Activated T-helper 1 cell treated with Interleukin-2 at 50 U/mL for 16 hours (primary cell): ENCODE data around the gene PEF1.

Experiments used
- DNase-seq: peaks from one replicate; pipeline ENCODE4 v3.0.0-alpha.2; 2020; ENCODE audit warnings: low read depth

PEF1 gene

GRCh38 chr1:31644560-31645273 lies at the start of gene PEF1:
TSS of gene PEF1 (minus strand) at chr1:31644876. CDS start at chr1:31644864, 12 bp downstream.
- peak; percentile 97 for DNase-seq

GRCh38 chr1:31693231-31693630 lies 48.6 kb upstream of the PEF1 start:
- DNase-seq, result no peak

DNA sequence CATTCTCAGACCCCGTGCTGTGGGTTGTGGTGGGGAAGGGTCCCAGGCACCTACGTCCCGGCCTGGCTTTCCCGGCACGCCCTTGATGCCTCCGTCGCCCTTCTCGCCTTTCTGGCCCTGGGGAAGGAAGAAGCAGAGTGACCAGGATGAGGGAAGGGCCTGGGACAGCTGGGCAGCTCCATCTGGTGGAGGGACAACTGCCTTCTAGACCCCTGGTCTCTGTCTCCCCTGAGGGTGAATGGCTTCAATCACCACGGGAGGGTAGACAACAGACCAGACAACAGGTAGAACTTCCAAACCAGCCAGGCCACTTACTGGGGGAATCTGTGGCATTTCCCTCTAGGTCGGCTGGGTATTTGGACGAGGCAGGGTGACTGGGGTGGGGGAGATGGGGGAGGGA lies 47.3 kb upstream of the PEF1 start:
- no peak for DNase-seq

GRCh38 chr1:31691446-31691845 lies 46.8 kb upstream of the PEF1 start:
- no peak for DNase-seq

DNA sequence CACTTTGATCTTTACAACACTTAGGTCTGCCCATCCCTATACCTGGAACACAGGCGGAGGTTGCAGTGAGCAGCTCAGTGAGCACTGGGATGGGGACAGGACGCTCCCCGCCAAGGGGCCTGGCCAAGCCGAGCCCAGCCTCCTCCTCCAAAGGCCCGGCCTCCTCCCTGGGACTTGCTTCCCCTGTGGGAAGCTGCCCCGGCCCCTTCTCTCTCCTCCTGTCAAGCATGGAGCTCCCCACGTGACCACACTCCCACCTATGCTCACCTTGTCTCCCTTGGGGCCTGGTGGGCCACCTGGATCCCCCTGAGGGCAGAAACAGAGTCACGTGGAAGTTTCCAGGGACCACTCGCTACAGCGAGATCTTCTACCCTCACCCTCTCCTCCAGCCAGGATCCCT lies 46.2 kb upstream of the PEF1 start:
- DNase-seq, result no peak

DNA sequence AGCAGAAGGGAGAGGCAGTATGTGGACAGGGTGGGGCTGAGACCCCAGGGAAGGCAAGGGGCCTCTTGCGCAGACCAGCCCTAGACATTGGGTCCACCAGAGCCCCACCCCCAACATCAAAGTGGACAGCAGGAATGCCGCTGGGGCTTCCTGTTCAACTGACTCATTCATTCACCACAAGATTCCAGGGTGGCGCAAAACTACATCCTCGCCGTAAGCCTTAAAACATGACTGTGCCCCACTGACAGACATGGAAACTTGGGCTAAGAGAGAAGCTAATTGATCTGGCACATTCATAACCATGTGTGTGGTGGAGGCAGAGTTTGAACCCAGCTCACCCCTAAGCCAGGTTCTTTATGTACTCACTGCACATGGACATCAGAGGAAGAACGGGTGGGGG lies 45.2 kb upstream of the PEF1 start:
- no peak for DNase-seq

DNA sequence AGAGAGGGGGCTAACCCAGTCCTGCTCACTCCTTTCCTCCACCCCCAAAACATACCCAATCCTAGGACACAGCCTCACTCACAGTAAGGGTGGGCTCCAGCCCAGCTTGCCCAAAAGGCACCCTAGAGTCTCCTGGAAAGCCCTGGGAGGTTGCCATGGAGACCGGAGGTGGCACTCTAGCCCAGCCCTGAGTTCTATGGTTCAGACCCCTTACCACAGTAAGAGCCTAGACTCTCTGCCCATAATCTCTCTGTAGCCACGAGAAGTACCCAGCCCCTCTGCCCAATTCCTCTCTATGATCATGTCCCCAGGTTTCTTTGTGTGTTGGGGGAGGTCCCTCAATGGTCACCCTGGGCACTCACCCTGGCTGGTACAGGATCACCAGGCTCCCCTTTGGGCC lies 44.7 kb upstream of the PEF1 start:
- DNase-seq, result no peak

DNA sequence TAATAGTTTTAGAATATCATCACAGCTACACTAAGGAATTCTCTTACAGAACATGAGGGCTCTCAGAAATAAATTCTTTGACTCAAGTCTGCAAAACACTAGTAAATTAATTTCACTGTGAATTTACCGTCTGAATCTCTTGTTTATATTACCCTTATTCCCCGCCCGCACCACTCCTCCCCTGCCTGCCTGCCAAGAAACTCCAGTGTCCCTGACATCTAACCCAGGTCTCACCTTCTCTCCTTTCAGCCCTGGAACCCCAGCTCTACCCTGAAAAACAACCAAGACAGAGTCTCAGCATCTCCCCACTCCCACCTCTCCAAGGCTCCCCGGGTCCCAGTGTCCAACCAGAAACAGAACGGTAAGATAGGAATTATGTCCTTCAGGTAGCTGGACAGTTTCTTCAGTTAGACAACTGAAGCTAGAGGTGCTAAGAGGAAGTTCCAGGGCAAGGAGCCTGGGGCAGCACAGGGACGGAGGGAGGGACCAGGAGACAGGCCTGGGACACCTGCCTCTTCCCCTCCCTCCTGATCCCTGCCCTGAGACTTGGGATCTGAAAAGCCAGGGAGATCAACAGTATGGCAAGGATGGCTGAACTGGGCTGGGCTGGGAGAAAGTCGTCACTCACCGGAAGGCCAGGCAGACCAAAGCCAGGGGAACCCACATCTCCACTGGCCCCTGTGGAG lies 43.7 kb upstream of the PEF1 start:
- DNase-seq, result no peak

DNA sequence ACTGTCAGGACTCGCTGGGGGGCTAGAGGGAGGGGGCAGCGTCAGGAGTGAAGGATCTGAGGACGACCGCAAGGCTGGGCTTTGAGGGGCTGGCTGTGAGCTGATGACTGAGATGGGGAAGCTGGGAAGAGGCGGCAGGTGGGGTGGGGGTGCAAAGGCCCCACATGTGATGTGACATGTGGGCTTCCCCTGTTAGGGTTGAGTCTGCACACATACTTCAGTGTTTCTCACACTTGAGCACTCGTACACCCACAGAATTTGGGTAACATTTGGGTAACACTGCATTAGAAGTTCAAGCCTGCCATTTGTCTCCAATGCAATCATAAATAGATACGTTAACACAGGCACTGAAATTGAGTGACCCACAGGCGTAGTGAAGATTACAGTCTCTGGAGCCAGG lies 42.9 kb upstream of the PEF1 start:
- DNase-seq, result no peak

GRCh38 chr1:31685795-31686194 lies 41.1 kb upstream of the PEF1 start:
- DNase-seq, result no peak

DNA sequence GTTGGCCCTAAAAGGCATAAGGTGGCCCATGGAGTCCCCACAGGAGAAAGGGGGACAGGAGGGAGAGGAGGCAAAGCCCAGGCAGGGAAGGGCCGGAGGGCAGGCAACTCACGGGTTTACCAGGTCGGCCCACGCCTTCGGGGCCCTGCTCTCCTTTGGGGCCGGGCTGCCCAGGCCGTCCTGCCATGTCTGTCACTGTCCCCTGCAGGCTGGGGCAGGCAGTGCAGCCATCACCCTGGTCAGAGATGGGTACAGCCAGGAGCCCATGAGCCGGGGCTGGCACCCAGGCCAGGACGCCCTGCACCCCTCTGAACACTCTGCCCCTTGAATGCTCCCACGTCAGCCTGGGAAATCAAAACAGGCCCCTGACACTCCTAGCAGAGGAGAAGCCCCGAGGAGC lies 39.3 kb upstream of the PEF1 start:
- no peak for DNase-seq

DNA sequence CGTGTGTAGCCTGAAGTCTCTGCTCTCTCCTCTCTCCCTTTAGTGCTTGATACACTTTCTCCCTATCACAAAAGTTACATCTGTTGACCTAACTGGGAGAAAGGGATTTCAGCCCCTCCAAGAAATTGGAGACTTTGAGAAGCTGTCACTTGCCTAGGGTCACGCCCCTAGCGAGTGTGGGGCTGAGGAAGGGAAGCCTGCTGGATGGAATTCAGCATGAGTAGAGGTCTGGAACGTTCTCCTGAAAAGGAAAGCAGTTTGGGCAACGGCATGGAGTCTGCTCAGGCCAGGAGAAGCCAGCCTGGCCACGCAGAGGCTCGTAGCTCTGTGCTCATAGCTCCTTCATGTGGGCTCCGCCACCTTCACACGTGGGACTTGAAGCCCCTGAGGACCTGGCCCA lies 36.7 kb upstream of the PEF1 start:
- no peak for DNase-seq

DNA sequence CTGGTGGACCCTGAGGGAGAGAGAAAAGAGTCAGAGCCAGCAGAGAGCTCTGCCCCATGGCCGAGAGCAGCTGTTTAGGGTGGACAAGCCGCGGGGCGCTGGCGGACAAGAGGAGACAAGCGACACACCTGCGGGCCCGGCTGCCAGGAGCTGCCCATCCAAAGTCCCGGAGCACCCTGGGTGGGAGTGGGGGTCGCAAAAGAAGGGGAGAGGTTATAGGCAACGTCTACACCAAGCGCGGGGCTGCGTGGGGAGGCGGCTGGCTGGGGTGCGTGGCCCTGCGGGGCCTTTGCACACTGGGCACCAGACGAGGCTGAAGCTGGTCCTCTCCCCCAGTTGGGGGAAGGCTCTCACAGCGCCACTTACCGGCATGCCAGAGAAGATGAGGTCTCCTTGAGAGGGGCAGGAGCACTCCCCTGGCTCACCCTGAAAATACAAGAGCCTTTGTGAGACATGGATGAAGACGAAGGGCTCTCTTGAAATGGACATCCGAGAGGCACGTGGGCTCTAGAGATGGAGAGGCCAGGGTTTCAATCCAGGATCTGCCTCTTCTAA lies 35.1 kb upstream of the PEF1 start:
- DNase-seq, result no peak

DNA sequence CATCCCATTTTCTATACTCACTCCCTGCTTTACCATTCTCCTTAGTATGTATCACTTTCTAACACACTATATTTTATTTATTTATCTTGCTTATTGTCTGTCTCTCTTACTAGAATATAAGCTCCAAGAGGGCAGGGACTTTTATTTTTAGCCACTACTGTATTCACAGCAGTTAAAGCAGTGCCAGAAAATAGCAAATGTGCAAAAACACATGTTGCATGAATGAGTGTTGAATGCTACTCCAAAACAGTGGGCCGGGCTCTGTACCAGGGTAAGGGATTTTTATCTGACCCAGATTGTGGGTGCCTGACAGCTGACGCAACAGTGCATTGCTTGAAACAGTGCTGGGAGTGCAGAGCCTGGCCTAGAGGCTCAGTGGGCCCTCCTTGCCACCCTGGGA lies 34.4 kb upstream of the PEF1 start:
- no peak for DNase-seq

GRCh38 chr1:31678681-31679080 lies 34.0 kb upstream of the PEF1 start:
- DNase-seq, result no peak

DNA sequence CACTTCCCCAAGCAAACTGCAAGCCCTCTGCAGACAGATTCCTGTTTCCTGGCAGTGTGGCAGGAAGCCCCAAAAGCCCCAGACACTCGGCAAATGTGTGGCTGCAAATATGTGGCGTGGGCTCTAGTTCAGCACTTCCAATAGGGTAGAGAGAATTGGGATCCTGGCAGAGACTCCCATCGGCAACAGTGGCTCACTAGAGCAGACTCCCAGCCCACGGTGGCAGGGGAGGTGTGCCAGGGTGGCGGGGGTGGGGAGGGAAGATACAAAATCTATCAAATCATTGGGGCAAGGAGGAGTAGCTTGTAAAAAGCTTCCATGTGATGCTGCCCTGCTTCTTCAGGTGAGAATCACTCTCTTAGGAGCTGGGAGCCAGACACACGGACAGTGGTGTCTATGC lies 33.3 kb upstream of the PEF1 start:
- no peak for DNase-seq

- DNase-seq, result no peak
These were observed 32.7 kb upstream of the PEF1 start for GRCh38 chr1:31677401-31677800.

GRCh38 chr1:31675756-31676155 lies 31.1 kb upstream of the PEF1 start:
- DNase-seq, result no peak

DNA sequence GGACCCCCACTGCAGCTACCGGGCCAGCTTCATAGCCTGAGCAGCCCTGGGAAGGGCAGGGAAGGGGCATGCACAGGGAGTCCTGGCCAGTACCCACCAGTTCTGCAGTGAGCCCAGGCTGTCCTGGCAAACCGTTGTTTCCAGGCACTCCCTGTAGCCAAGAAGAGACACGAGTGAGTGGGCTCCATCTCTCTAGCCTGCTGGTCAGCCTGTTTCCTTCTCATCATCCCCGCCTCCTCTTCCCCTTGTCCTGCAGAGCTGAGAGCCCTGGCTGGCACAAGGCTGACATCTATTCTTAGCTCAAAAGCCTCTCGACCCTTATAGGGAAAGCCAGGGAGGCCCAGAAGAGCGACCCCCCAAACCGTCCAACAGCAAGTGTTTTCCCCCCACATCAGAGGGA lies 30.5 kb upstream of the PEF1 start:
- DNase-seq, result no peak

DNA sequence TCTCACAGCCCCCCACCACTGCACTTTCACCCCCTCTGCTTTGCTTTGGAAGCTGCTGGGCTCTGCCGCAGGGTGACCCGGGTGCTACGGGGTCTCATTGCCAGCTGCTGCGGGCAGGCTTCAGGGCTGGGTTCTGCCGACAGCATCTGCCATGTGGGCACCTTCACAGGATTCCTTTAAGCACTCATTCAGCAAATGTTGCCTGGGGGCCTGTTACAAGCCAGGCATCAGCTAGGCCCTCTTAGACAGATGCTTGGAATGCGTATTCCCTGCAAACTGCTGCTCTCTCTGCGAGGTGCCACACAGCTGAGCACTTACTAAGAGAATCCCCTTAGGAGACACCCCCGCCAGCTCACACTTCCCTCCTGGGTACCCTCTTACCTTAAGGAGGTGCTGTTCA lies 29.9 kb upstream of the PEF1 start:
- DNase-seq, result no peak

DNA sequence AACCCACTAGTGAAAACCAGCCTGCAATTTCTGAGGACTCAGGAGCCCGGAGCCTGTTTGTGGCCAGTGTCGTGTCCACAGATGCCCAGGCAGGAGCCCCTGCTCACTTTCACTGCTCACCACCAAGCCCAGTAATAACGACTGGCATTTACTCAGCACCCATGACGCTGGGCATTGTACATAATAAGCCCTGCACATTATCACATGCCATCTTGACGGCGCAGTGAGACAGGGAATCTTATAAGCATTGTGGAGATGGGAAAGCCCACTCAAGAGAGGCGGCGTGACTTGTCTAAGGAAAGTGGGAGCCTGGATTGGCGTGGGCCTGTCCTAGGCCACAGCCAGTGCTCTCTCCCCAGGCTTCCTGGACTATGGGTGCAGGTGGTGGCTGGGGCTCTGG lies 28.8 kb upstream of the PEF1 start:
- no peak for DNase-seq

- DNase-seq, result no peak
These were observed 28.3 kb upstream of the PEF1 start for GRCh38 chr1:31672986-31673385.

GRCh38 chr1:31671561-31672201 lies 27.0 kb upstream of the PEF1 start:
- no peak for DNase-seq
